Measurements from ENCODE around the gene TTC23.

DNA sequence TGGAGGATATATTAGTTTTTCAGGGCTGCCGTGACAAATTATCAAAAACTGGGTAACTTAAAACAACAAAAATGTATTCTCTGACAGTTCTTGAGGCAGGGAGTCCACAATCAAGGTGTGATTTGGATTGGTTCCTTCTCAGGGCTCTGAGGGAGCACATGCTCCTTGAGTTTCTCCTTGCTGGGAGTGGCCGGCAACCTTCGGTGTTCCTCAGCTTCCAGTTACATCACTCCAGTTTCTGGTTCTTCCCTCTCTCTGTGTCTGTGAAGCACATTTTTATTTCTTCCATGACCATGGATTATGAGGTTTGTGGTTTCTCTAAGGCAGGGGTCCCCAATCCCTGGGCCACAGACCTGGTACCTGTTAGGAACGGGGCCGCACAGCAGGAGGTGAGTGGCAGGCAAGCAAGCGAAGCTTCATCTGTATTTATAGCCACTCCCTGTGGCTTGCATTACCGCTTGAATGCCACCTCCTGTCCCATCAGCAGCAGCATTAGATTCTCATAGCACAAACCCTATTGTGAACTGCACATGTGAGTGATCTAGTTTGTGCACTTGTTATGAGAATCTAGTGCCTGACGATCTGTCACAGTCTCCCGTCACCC, 26.2 kb upstream of the TTC23 start:
- TF ChIP-seq RNF2 (IDR thresholded peaks at IDR 0.05; ENCODE audit: borderline replicate concordance, low read depth) = no peak
- no peak for TF ChIP-seq ZC3H11A (IDR thresholded peaks at IDR 0.05)
- TF ChIP-seq, protein P1, sequence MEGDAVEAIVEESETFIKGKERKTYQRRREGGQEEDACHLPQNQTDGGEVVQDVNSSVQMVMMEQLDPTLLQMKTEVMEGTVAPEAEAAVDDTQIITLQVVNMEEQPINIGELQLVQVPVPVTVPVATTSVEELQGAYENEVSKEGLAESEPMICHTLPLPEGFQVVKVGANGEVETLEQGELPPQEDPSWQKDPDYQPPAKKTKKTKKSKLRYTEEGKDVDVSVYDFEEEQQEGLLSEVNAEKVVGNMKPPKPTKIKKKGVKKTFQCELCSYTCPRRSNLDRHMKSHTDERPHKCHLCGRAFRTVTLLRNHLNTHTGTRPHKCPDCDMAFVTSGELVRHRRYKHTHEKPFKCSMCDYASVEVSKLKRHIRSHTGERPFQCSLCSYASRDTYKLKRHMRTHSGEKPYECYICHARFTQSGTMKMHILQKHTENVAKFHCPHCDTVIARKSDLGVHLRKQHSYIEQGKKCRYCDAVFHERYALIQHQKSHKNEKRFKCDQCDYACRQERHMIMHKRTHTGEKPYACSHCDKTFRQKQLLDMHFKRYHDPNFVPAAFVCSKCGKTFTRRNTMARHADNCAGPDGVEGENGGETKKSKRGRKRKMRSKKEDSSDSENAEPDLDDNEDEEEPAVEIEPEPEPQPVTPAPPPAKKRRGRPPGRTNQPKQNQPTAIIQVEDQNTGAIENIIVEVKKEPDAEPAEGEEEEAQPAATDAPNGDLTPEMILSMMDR (IDR thresholded peaks at IDR 0.05) = no peak
- no peak for TF ChIP-seq POLR2A (IDR thresholded peaks at IDR 0.05; ENCODE audit: low read length)

Data from A549 (cell line).